NOMO-1 (cell line): ENCODE results near the gene GNG14.
A peak's percentile ranks its signal among the peaks of the same experiment; 100 is the strongest.
"Not testable (repeated sequence)": the region's sequence is repeated elsewhere in the genome, so short reads cannot be mapped to it uniquely, and the experiment has no call there.

Experiments
- DNase-seq, 2 experiments: peaks; one replicate each; lab custom pipeline; 2025; ENCODE audit not compliant: unreplicated experiment in 2 of 2; lab: John Stamatoyannopoulos, UW

The GNG14 gene

GRCh38 chr19:12721656-12722565 is 34.1 kb downstream of the GNG14 start:
- peak; percentile 23 to 32 for DNase-seq

GRCh38 chr19:12722566-12723380 is 35.0 kb downstream of the GNG14 start:
- peak; percentile 91 to 96 for DNase-seq

- DNase-seq: peak in 1 of 2 experiments; percentile 24
Observed at GRCh38 chr19:12723381-12723640, 35.5 kb downstream of the GNG14 start.

- peak; percentile 62 to 76 for DNase-seq
Observed at GRCh38 chr19:12723641-12724426, 36.0 kb downstream of the GNG14 start, which contains the start of gene TNPO2. Gene TNPO2 (minus strand): TSS chr19:12723932. CDS start chr19:12720977, 2,955 bp downstream.

GRCh38 chr19:12725612-12726011 is 37.8 kb downstream of the GNG14 start:
- DNase-seq: not testable (repeated sequence)

- DNase-seq: no peak
Observed at GRCh38 chr19:12726988-12727316, 39.2 kb downstream of the GNG14 start.

GRCh38 chr19:12727745-12728433 is 40.1 kb downstream of the GNG14 start:
- DNase-seq: no peak

- no peak for DNase-seq
Observed at GRCh38 chr19:12730064-12730463, 42.3 kb downstream of the GNG14 start.

GRCh38 chr19:12731337-12731736 is 43.5 kb downstream of the GNG14 start:
- no peak for DNase-seq

GRCh38 chr19:12733369-12734214 is 45.8 kb downstream of the GNG14 start:
- peak; percentile 50 to 52 for DNase-seq

- DNase-seq: peak; percentile 96 to 98
Observed at GRCh38 chr19:12736995-12737834, 49.4 kb downstream of the GNG14 start, which contains the start of gene GET3. Gene GET3 (plus strand): TSS chr19:12737497. CDS start chr19:12737506, 9 bp downstream.

GRCh38 chr19:12737835-12738351 is 50.1 kb downstream of the GNG14 start:
- DNase-seq: no peak
